Inflammatory macrophage treated with lipopolysaccharide for 1 hour (primary cell): ENCODE measurements around the gene HSPBAP1.
A peak's percentile ranks its signal among the peaks of the same experiment; 100 is the strongest.
"Not testable (repeated sequence)": the region's sequence is repeated elsewhere in the genome, so short reads cannot be mapped to it uniquely, and the experiment has no call there.

Experiments
- DNase-seq, 2 donors: peaks; one replicate each; pipeline ENCODE4 v3.0.0-alpha.2; 2020 to 2022

The HSPBAP1 gene

DNA sequence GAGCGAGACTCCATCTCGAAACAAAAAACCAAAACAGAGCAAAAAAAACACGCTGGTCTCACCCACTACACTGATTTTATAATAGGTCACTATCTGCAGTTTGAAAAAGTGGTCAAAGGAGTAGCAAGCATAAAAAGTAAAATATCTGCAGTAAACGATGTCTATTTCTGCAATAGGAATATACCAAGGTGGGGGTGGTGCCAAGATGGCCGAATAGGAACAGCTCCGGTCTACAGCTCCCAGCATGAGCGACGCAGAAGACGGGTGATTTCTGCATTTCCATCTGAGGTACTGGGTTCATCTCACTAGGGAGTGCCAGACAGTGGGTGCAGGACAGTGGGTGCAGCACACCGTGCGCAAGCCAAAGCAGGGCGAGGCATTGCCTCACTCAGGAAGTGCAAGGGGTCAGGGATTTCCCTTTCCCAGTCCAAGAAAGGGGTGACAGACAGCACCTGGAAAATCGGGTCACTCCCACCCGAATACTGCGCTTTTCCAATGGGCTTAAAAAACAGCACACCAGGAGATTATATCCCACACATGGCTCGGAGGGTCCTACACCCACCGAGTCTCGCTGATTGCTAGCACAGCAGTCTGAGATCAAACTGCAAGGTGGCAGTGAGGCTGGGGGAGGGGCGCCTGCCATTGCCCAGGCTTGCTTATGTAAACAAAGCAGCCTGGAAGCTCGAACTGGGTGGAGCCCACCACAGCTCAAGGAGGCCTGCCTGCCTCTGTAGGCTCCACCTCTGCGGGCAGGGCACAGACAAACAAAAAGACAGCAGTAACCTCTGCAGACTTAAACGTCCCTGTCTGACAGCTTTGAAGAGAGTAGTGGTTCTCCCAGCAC is 60.7 kb downstream of the HSPBAP1 start:
- not testable (repeated sequence) for DNase-seq

GRCh38 chr3:122730240-122730639 is 63.4 kb downstream of the HSPBAP1 start:
- DNase-seq: no peak

DNA sequence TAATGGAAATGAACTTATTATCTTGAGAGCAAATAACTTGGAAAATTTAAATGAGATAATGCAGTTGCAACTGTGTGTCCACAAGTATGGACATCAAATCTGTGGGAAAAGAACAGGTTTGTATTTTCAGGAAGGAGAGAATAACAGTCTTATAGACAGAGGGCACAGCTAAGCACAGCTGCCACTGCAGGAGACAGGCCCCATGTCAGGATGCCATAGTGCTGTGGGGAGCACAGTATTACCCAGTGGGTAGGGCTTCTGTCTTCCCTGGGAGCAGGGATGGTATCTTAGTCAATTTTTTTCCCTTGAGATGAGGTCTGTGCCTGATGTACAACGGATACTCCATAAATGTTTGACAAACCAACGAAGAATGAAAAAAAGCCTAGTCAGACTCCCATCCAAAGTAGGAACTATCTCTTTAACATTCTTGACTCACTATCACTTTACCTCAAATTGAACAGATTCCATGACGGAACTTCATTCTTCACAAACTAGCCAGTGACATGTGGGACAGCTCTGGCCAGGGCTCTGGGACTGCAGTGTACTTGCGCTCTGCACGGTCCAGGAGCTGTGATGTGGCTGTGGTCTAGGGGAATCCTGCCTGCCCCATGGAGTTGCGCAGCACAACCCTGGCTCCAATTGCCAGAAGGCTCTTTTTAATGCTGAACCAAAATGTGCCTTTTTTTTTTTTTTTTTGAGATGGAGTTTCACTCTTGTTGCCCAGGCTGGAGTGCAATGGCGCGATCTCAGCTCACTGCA is 64.7 kb downstream of the HSPBAP1 start:
- no peak for DNase-seq

- DNase-seq: no peak
Measured at GRCh38 chr3:122728186-122728585, 65.4 kb downstream of the HSPBAP1 start.

GRCh38 chr3:122727766-122728165 is 65.9 kb downstream of the HSPBAP1 start:
- no peak for DNase-seq

- peak in 1 of 2 donors; percentile 5 for DNase-seq
Measured at GRCh38 chr3:122727294-122727693, 66.3 kb downstream of the HSPBAP1 start.

- no peak for DNase-seq
Measured at GRCh38 chr3:122725106-122725505, 68.5 kb downstream of the HSPBAP1 start.

GRCh38 chr3:122719273-122719921 is 74.2 kb downstream of the HSPBAP1 start:
- no peak for DNase-seq

DNA sequence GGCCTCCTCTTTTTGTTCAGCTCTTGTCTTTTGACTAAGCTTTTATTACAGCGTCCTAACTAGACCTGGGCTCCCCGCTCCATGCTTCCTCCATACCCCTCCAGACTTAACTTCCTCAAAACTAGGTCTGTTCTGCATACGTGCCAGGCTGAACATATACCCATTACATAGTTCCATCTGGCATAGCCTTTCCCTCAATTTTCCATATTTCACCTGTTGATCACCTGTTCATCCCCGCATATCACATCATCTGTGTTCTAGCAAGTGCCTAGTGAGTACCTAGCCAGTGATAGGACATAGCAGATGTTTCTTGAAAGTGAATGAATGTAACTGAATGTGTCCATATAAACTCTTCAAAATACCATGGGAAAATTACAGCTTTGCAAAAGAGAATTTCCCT is 77.0 kb downstream of the HSPBAP1 start:
- no peak for DNase-seq

- no peak for DNase-seq
Measured at GRCh38 chr3:122714273-122714672, 79.4 kb downstream of the HSPBAP1 start.

DNA sequence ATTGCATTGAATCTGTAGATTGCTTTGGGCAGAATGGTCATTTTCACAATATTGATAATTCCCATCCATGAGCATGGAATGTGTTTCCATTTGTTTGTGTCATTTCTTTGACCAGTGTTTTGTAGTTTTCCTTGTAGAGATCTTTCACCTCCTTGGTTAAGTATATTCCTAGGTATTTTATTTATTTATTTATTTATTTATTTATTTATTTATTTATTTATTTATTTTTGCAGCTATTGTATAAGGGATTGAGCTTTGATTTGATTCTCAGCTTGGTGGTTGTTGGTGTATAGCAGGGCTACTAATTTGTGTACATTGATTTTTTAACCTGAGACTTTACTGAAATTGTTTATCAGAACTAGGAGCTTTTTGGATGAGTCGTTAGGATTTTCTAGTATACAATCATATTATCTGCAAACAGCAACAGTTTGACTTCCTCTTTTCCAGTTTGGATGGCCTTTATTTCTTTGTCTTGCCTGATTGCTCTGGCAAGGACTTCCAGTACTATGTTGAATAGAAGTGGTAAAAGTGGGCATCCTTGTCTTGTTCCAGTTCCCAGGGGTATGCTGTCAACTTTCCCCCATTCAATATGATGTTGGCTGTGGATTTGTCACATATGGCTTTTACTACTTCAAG is 82.9 kb downstream of the HSPBAP1 start:
- not testable (repeated sequence) for DNase-seq

- no peak for DNase-seq
Measured at GRCh38 chr3:122705379-122705778, 88.3 kb downstream of the HSPBAP1 start.

- DNase-seq: no peak
Measured at GRCh38 chr3:122700193-122700592, 93.4 kb downstream of the HSPBAP1 start.

GRCh38 chr3:122697952-122698620 is 95.5 kb downstream of the HSPBAP1 start:
- DNase-seq: no peak

DNA sequence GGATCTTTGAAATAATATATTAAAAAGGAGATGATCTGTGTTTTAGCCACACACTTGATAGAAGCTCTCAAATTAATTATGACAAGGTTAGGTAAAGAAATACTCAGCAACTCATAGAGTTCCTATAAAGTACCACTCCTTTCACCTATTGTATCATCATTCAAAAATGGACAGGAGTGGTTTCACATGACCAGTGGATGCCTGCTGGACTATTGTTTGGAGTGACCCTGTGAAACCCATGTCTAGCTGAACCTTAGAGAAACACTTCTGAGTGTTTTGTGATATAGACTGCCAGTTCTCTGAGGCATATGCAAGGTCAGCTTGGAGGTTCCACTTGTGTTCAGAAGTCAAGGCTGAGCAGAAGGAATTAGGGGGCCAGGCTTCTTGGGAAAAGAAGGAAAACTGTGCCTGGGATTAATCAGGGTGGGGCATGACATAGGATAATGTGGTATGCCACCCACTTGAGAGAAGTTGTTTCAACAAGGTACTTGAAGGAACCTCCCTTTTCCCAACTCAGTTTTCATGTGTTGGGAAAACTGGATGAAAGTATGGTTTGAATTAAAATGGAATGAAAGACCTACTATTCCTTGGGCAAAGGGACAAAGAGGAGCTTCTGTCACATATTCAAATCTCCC is 97.6 kb downstream of the HSPBAP1 start:
- no peak for DNase-seq

GRCh38 chr3:122694966-122695365 is 98.7 kb downstream of the HSPBAP1 start:
- DNase-seq: no peak

DNA sequence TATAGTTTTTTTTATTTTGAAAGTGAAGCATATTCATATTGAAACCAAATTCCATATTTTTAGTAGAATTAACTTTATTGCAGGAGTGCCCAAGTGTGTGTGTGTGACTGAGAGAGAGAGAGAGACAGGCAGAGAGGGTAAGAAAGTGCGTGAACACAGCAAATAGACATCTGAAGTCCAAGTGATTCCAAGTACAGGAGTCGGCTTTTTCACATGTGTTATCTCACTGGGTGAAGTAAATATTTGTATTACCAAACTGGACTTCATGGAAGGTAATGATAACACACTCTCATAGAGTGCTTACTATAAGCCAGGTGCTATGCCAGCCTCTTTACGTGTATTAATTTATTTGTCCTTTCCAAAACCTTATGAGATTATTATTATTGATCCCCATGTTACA is 101.0 kb downstream of the HSPBAP1 start:
- no peak for DNase-seq

DNA sequence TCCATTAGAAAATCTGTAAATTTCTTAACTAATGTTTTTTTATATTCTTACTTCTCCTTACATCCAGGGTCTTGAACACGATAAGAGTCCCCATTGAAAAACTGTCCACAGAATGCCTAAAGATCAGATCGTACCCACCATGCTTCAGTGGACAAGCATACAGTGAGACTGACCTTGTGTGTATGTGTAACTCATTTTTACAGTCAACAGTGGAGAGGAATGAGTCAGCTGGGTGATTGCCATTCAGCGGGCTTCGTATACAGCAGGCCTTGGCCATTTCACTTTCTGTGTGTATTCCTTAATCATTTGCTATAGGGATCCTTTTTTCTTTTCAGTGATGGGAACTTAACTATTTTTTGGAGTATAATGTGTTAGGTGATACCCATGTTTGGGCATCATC is 102.4 kb downstream of the HSPBAP1 start:
- DNase-seq: no peak

DNA sequence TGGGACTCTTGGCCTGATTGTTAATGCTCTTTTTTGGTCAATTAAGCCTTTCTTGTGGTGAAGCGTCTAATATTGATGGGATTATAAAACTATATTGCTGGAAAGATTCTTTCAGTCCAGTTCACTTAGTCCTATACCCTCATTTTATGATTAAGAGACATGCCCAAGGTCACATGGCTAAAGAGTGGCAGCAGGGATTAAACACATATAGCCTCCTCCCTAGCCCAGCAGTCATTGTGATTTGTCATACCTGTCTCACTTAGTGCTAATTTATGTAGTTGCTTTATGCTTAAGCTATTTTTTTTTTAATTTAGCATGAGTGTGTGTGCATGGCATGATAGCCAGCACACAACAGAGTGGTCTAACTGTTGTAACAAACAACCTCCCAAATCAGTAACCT is 103.5 kb downstream of the HSPBAP1 start:
- no peak for DNase-seq
